GM18951 (cell line): ENCODE results near the gene ALPP.
"Not testable (repeated sequence)": the region's sequence is repeated elsewhere in the genome, so short reads cannot be mapped to it uniquely, and the experiment has no call there.

Experiments used
- POLR2A ChIP-seq: IDR thresholded peaks from 4 replicates; pipeline ENCODE4 v1.6.1; 2011; ENCODE audit warnings: mild to moderate bottlenecking; ENCODE audit not compliant: insufficient read length, insufficient read depth; ENCODE audit errors: extremely low read depth
- in situ Hi-C: fragments of 300-500 bp; cut with MboI; formaldehyde crosslinking; loops from one replicate; pipeline ENCODE4 v1.12.0; 2022; ENCODE audit warnings: low sequenced_read_pairs, mixed read lengths, inconsistent platforms; ENCODE audit not compliant: unreplicated experiment

Gene ALPP

GRCh38 chr2:232336981-232337720 lies 41.4 kb upstream of the ALPP start:
- no peak for TF ChIP-seq POLR2A
- in situ Hi-C loops = no loop called here

DNA sequence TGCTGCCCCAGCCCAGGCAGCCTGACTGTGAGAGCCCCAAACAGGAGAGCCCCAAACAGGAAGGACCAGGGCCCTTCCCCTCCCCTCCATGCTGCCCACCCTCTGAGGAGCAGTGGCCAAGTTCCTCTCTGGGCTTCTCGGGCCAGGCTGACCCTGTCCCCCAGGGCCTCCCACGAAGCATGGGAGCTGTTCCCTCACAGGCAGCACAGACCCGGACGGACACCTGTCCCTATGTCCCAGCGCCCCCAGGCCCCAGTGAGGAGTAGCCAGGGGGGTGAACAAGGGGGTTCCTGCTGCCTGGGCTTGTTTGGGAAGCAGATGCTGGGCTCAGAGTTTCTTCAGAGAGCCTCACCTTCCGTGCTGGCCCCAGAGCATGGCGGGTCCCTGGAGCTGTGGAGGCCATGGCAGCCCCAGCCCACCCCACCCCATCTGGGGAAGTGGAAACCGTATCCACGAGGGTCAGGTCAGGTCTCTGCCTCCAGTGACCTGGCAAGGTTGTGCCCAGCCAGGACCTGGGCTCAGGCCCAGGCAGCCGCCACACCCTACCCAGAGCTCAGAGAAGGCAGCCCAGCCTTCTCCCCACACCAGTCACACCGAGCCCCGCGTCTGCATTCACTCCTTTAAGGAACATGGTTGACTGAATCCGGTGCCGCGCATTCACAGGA lies 40.3 kb upstream of the ALPP start:
- in situ Hi-C loops = not testable (repeated sequence)

- TF ChIP-seq POLR2A = no peak
Observed at GRCh38 chr2:232338759-232339106, 39.8 kb upstream of the ALPP start.

GRCh38 chr2:232339121-232340081 lies 39.1 kb upstream of the ALPP start:
- in situ Hi-C loops = no loop called here
- no peak for TF ChIP-seq POLR2A

More at GRCh38 chr2:232338759-232339106, 39.8 kb upstream of the ALPP start:
- in situ Hi-C loops = no loop called here

- in situ Hi-C loops = no loop called here
- TF ChIP-seq POLR2A = no peak
Observed at GRCh38 chr2:232340171-232340935, 38.2 kb upstream of the ALPP start.

- in situ Hi-C loops = no loop called here
- no peak for TF ChIP-seq POLR2A
Observed at GRCh38 chr2:232341061-232341738, 37.4 kb upstream of the ALPP start.

- in situ Hi-C loops = no loop called here
Observed at GRCh38 chr2:232341739-232342126, 36.8 kb upstream of the ALPP start.

GRCh38 chr2:232342635-232343565 lies 35.7 kb upstream of the ALPP start:
- TF ChIP-seq POLR2A = no peak
- in situ Hi-C loops = no loop called here

More at GRCh38 chr2:232341739-232342126, 36.8 kb upstream of the ALPP start:
- no peak for TF ChIP-seq POLR2A

DNA sequence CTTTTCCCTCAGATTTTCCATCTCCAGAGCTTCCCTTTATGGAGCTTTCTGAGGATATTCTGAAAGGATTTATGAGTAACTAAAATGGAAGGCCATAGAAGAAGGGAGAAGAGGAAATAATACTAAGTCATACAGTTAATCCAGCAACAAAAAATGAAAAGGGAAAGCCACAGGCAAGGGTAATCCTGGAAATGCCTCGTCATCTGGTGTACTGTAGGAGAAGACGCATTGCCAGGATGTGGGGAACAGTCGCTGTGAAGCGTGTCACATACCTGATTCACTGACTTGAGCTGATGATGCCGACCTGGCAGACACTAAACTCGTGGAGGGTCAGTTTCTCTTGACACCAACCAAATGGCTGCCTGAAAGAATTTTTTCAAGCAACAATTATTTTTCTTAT lies 34.7 kb upstream of the ALPP start:
- no peak for TF ChIP-seq POLR2A
- in situ Hi-C loops = no loop called here

GRCh38 chr2:232345251-232345650 lies 33.3 kb upstream of the ALPP start:
- in situ Hi-C loops = no loop called here
- no peak for TF ChIP-seq POLR2A

GRCh38 chr2:232347369-232347768 lies 31.2 kb upstream of the ALPP start:
- in situ Hi-C loops = no loop called here
- TF ChIP-seq POLR2A = no peak
